ENCODE data around the gene ATP9B.

The ATP9B gene

GRCh38 chr18:79305911-79306310, 236.7 kb downstream of the ATP9B start:
- H3K36me3 ChIP-seq (ENCODE audit: control insufficient read depth, low read depth, low read length): peaks cover 3% of the 10 kb centered on the region
- no peak overlapping the region for H3K9ac ChIP-seq (ENCODE audit: low read length)
- no peak overlapping the region for H3K27ac ChIP-seq (ENCODE audit: low read length)
- H3K27me3 ChIP-seq (ENCODE audit: control insufficient read depth, insufficient read depth, low read length): no peaks in the 10 kb centered on the region
- no peaks in the 10 kb centered on the region for H3K4me1 ChIP-seq (ENCODE audit: control insufficient read depth, low read depth, low read length)
- H3K9me3 ChIP-seq (ENCODE audit: control insufficient read depth, low read depth, low read length): no peaks in the 10 kb centered on the region
- H3K4me3 ChIP-seq (ENCODE audit: low read length): no peak overlapping the region

GRCh38 chr18:79309614-79310358, 240.6 kb downstream of the ATP9B start:
- no peaks in the 10 kb centered on the region for H3K27me3 ChIP-seq (ENCODE audit: control insufficient read depth, insufficient read depth, low read length)
- H3K4me1 ChIP-seq (ENCODE audit: control insufficient read depth, low read depth, low read length): no peaks in the 10 kb centered on the region

GRCh38 chr18:79314838-79315388, 245.7 kb downstream of the ATP9B start:
- Histone ChIP-seq H3K4me3 (ENCODE audit: low read length) (no peak overlapping the region), H3K9ac (ENCODE audit: low read length) (no peak overlapping the region), H3K4me1 (ENCODE audit: control insufficient read depth, low read depth, low read length) (no peaks in the 10 kb centered on the region), H3K27me3 (ENCODE audit: control insufficient read depth, insufficient read depth, low read length) (no peaks in the 10 kb centered on the region), H3K27ac (ENCODE audit: low read length) (no peak overlapping the region), H3K9me3 (ENCODE audit: control insufficient read depth, low read depth, low read length) (no peaks in the 10 kb centered on the region), H3K36me3 (ENCODE audit: control insufficient read depth, low read depth, low read length) (no peaks in the 10 kb centered on the region)

More at GRCh38 chr18:79309614-79310358, 240.6 kb downstream of the ATP9B start:
- Histone ChIP-seq H3K9me3 (ENCODE audit: control insufficient read depth, low read depth, low read length) (no peaks in the 10 kb centered on the region), H3K4me3 (ENCODE audit: low read length) (no peak overlapping the region), H3K36me3 (ENCODE audit: control insufficient read depth, low read depth, low read length) (peaks cover 3% of the 10 kb centered on the region), H3K9ac (ENCODE audit: low read length) (no peak overlapping the region), H3K27ac (ENCODE audit: low read length) (no peak overlapping the region)

GRCh38 chr18:79315596-79315995, 246.4 kb downstream of the ATP9B start:
- Histone ChIP-seq H3K27me3 (ENCODE audit: control insufficient read depth, insufficient read depth, low read length) (no peaks in the 10 kb centered on the region), H3K36me3 (ENCODE audit: control insufficient read depth, low read depth, low read length) (no peaks in the 10 kb centered on the region), H3K9ac (ENCODE audit: low read length) (no peak overlapping the region), H3K4me1 (ENCODE audit: control insufficient read depth, low read depth, low read length) (no peaks in the 10 kb centered on the region), H3K27ac (ENCODE audit: low read length) (no peak overlapping the region), H3K4me3 (ENCODE audit: low read length) (no peak overlapping the region), H3K9me3 (ENCODE audit: control insufficient read depth, low read depth, low read length) (no peaks in the 10 kb centered on the region)

- Histone ChIP-seq H3K27me3 (ENCODE audit: control insufficient read depth, insufficient read depth, low read length) (no peaks in the 10 kb centered on the region), H3K4me3 (ENCODE audit: low read length) (no peak overlapping the region), H3K4me1 (ENCODE audit: control insufficient read depth, low read depth, low read length) (no peaks in the 10 kb centered on the region), H3K27ac (ENCODE audit: low read length) (no peak overlapping the region), H3K36me3 (ENCODE audit: control insufficient read depth, low read depth, low read length) (no peaks in the 10 kb centered on the region), H3K9ac (ENCODE audit: low read length) (no peak overlapping the region), H3K9me3 (ENCODE audit: control insufficient read depth, low read depth, low read length) (no peaks in the 10 kb centered on the region)
Measured at GRCh38 chr18:79317703-79318102, 248.5 kb downstream of the ATP9B start.

GRCh38 chr18:79318142-79318673, 249.0 kb downstream of the ATP9B start:
- Histone ChIP-seq H3K27me3 (ENCODE audit: control insufficient read depth, insufficient read depth, low read length) (no peaks in the 10 kb centered on the region), H3K4me1 (ENCODE audit: control insufficient read depth, low read depth, low read length) (no peaks in the 10 kb centered on the region), H3K4me3 (ENCODE audit: low read length) (no peak overlapping the region), H3K9me3 (ENCODE audit: control insufficient read depth, low read depth, low read length) (no peaks in the 10 kb centered on the region), H3K27ac (ENCODE audit: low read length) (no peak overlapping the region), H3K36me3 (ENCODE audit: control insufficient read depth, low read depth, low read length) (no peaks in the 10 kb centered on the region), H3K9ac (ENCODE audit: low read length) (no peak overlapping the region)

- no peaks in the 10 kb centered on the region for H3K4me1 ChIP-seq (ENCODE audit: control insufficient read depth, low read depth, low read length)
- H3K27me3 ChIP-seq (ENCODE audit: control insufficient read depth, insufficient read depth, low read length): no peaks in the 10 kb centered on the region
- no peaks in the 10 kb centered on the region for H3K9me3 ChIP-seq (ENCODE audit: control insufficient read depth, low read depth, low read length)
- H3K9ac ChIP-seq (ENCODE audit: low read length): no peak overlapping the region
- H3K4me3 ChIP-seq (ENCODE audit: low read length): no peak overlapping the region
- no peaks in the 10 kb centered on the region for H3K36me3 ChIP-seq (ENCODE audit: control insufficient read depth, low read depth, low read length)
- H3K27ac ChIP-seq (ENCODE audit: low read length): no peak overlapping the region
Measured at GRCh38 chr18:79320216-79320850, 251.1 kb downstream of the ATP9B start.

- H3K27me3 ChIP-seq (ENCODE audit: control insufficient read depth, insufficient read depth, low read length): no peaks in the 10 kb centered on the region
- no peaks in the 10 kb centered on the region for H3K36me3 ChIP-seq (ENCODE audit: control insufficient read depth, low read depth, low read length)
- no peak overlapping the region for H3K9ac ChIP-seq (ENCODE audit: low read length)
- no peak overlapping the region for H3K4me3 ChIP-seq (ENCODE audit: low read length)
- H3K4me1 ChIP-seq (ENCODE audit: control insufficient read depth, low read depth, low read length): no peaks in the 10 kb centered on the region
- H3K9me3 ChIP-seq (ENCODE audit: control insufficient read depth, low read depth, low read length): no peaks in the 10 kb centered on the region
- no peak overlapping the region for H3K27ac ChIP-seq (ENCODE audit: low read length)
Measured at GRCh38 chr18:79321625-79322405, 252.6 kb downstream of the ATP9B start.

GRCh38 chr18:79322441-79322840, 253.2 kb downstream of the ATP9B start:
- Histone ChIP-seq H3K27ac (ENCODE audit: low read length) (no peak overlapping the region), H3K9ac (ENCODE audit: low read length) (no peak overlapping the region), H3K36me3 (ENCODE audit: control insufficient read depth, low read depth, low read length) (no peaks in the 10 kb centered on the region), H3K27me3 (ENCODE audit: control insufficient read depth, insufficient read depth, low read length) (no peaks in the 10 kb centered on the region), H3K4me3 (ENCODE audit: low read length) (no peak overlapping the region), H3K4me1 (ENCODE audit: control insufficient read depth, low read depth, low read length) (no peaks in the 10 kb centered on the region), H3K9me3 (ENCODE audit: control insufficient read depth, low read depth, low read length) (no peaks in the 10 kb centered on the region)

GRCh38 chr18:79323471-79323870, 254.3 kb downstream of the ATP9B start:
- no peaks in the 10 kb centered on the region for H3K27me3 ChIP-seq (ENCODE audit: control insufficient read depth, insufficient read depth, low read length)
- H3K36me3 ChIP-seq (ENCODE audit: control insufficient read depth, low read depth, low read length): no peaks in the 10 kb centered on the region
- H3K27ac ChIP-seq (ENCODE audit: low read length): no peak overlapping the region
- no peaks in the 10 kb centered on the region for H3K4me1 ChIP-seq (ENCODE audit: control insufficient read depth, low read depth, low read length)
- H3K9me3 ChIP-seq (ENCODE audit: control insufficient read depth, low read depth, low read length): no peaks in the 10 kb centered on the region
- H3K9ac ChIP-seq (ENCODE audit: low read length): no peak overlapping the region
- H3K4me3 ChIP-seq (ENCODE audit: low read length): no peak overlapping the region
